Colonic mucosa (tissue), 4 donors: ENCODE measurements around the gene MRPL45. TPM values are rescaled to one million over a fixed set of nuclear protein-coding genes. Genes with fewer than 3 reads are reported as not detected.

Experiments
- DNase-seq: peaks from one replicate; pipeline ENCODE4 v3.0.0-alpha.2; 2020
- H3K27ac ChIP-seq: fragments of 200-600 bp; one replicate; pipeline ENCODE4 v1.8.0; 2021
- H3K27me3 ChIP-seq: fragments of 200-600 bp; one replicate; pipeline ENCODE4 v1.8.0; 2021
- H3K36me3 ChIP-seq: fragments of 200-600 bp; one replicate; pipeline ENCODE4 v1.8.0; 2021
- H3K4me1 ChIP-seq: fragments of 200-600 bp; one replicate; pipeline ENCODE4 v1.8.0; 2021; ENCODE audit warnings: mild to moderate bottlenecking
- H3K4me3 ChIP-seq: fragments of 200-600 bp; one replicate; pipeline ENCODE4 v1.8.0; 2021
- H3K9ac ChIP-seq, 2 donors: one replicate each; pipeline ENCODE4 v1.7.0; 2013; ENCODE audit warnings: control low read depth in 2 of 2, low read depth in 2 of 2, low read length in 2 of 2
- H3K9me3 ChIP-seq: fragments of 200-600 bp; one replicate; pipeline ENCODE4 v1.8.0; 2021
- intact Hi-C: fragments of 100-400 bp; cut with DNase I; formaldehyde crosslinking; loops from one replicate; pipeline ENCODE4 v1.14.1; 2022
- total RNA-seq, 2 donors: library from RNA; stranded (reverse); fragmentation: NEBNext Ultra II Directional in 1 of 2; extraction: Animal tissue kit (Norgen Biotek cat#: 25700) in 1 of 2; gene quantifications; one replicate each; pipeline ENCODE4 v1.2.1, GENCODE V29; 2021
- TF ChIP-seq, protein P1 (sequence below): fragments of 200-600 bp; IDR thresholded peaks from one replicate; pipeline ENCODE4 v1.8.0; 2022; ENCODE audit warnings: antibody characterized with exemption, mild to moderate bottlenecking
- donor health status: healthy.
- donor health status: DM: no; HTN: no; CAD: no.
- donor health status: DM: no; HTN: no; CAD: no.

Gene MRPL45
- total RNA-seq, 2 donors from 2014 or later: 34.1 to 42.4 TPM

DNA sequence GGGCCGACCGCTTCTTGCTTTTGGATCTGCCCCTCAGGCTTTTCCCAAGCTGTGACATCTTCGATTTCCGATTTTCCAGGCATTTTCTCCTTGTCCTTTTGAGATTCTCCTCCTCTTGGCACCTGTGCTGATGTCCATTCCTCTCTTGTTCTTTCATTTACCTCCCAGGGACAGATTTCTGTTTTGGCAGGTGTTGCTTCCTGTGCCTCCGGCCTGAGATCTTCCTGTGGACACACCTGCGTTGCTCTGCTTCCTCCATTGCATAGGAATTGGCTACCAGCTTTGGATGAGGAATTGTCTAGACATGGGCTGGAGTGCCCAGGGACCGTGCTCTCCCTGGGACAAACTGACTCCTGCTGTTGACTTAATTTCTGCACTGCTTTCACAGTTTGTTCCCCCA lies 31.7 kb downstream of the MRPL45 start:
- no peaks in the 10 kb centered on the region for H3K36me3 ChIP-seq
- intact Hi-C loops: no loop called here
- TF ChIP-seq, protein P1, sequence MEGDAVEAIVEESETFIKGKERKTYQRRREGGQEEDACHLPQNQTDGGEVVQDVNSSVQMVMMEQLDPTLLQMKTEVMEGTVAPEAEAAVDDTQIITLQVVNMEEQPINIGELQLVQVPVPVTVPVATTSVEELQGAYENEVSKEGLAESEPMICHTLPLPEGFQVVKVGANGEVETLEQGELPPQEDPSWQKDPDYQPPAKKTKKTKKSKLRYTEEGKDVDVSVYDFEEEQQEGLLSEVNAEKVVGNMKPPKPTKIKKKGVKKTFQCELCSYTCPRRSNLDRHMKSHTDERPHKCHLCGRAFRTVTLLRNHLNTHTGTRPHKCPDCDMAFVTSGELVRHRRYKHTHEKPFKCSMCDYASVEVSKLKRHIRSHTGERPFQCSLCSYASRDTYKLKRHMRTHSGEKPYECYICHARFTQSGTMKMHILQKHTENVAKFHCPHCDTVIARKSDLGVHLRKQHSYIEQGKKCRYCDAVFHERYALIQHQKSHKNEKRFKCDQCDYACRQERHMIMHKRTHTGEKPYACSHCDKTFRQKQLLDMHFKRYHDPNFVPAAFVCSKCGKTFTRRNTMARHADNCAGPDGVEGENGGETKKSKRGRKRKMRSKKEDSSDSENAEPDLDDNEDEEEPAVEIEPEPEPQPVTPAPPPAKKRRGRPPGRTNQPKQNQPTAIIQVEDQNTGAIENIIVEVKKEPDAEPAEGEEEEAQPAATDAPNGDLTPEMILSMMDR: no peak

DNA sequence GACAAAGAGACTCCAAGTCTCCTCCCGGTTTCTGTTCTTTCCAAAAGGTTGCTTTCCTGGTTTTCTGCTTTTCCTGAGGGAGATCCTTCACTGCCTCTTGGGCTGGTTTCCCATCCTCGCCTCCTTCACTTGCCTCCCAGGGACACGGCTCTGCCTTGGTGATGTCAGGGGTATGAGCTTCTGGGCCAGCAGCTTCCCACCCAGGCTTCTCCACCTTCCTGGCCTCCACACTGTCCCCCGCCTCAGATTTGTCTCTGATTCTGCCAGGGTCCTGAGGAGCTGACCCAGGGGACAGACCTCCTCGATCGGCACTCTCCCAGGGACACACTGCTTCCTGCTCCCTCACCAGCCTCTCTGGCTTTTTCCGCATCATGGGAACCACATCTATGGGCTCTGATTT lies 32.3 kb downstream of the MRPL45 start:
- Histone ChIP-seq H3K9me3 (no peaks in the 10 kb centered on the region), H3K27me3 (no peaks in the 10 kb centered on the region), H3K4me1 (no peaks in the 10 kb centered on the region), H3K27ac (no peak overlapping the region), H3K9ac (no peak overlapping the region), H3K36me3 (no peaks in the 10 kb centered on the region), H3K4me3 (no peak overlapping the region)
- TF ChIP-seq, protein P1: no peak
- no peak for DNase-seq
- intact Hi-C loops: no loop called here

More for the DNA sequence above, 31.7 kb downstream of the MRPL45 start:
- Histone ChIP-seq H3K27ac (no peak overlapping the region), H3K9me3 (no peaks in the 10 kb centered on the region), H3K27me3 (no peaks in the 10 kb centered on the region), H3K4me1 (no peaks in the 10 kb centered on the region), H3K4me3 (no peak overlapping the region), H3K9ac (no peak overlapping the region)
- DNase-seq: no peak

DNA sequence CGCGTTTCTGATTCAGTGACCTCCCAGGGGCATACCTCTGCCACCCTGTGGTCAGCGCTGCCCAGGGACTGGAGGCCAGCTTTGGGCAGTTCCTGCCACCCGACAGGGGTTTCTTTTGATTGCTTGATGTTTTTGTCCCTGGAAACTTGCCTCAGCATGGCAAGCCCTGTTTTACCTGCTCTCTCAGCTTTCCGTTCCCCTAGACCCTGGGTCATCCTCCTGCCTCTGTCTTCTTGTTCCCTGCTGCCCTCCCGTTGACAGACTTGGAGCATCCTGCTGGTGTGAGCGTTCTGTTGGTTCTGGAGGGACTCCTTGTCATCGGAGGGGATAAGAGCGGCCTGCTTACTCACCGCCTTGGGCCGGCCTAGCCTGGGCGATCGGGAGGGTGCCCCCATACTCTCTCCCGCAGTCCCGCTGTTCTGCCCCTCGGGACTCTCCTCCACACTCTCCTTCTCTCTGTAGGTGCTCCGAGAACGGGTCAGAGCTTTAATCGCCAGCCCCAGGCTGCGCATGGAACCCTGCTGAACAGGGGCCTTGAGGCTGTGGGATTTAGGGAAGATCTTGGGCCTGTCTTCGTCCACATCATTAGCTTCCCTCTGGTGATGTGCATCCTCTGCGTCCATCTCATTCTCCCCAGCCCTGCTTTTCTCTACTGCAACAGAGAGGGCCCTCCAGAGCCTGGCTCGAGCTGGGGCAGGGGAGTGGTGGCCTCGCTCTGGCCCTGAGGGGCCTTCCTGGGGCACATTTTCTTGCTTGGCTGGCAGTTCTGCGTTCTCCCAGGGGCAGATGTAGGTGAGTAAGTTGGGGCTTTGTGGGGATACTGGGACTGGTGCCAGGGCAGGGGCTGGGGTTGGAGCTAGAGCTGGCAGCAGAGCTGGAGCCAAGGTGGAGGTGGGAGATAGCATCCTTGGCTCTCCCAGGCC lies 33.1 kb downstream of the MRPL45 start:
- Histone ChIP-seq H3K9me3 (no peaks in the 10 kb centered on the region), H3K27ac (no peak overlapping the region), H3K4me3 (no peak overlapping the region), H3K4me1 (no peaks in the 10 kb centered on the region), H3K36me3 (no peaks in the 10 kb centered on the region), H3K27me3 (no peaks in the 10 kb centered on the region), H3K9ac (no peak overlapping the region)
- TF ChIP-seq, protein P1: no peak
- DNase-seq: no peak
- intact Hi-C loops: no loop called here

DNA sequence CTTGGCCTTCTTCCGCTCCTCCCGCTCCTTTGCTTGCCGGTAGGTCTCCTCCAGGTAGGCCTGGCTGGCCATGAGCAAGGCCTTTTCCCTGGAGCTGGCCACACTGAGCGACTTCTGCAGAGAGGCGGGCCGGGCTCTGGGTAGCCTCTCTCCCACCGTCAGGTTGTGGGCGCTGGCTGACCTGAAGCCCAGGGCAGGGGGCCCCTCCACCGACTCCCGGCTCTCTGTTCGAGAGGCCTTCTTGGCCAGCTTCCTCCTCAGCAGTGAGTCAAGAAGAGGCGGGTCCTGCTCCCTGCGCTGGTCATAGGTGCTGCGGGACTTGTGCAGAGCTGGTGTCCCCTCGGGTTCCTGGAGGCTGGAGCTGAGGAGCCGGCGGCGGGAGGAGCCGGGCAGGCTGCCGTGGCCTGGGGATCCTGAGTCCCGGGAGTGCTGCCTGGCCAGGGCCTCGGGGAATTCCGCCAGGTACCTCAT lies 34.0 kb downstream of the MRPL45 start:
- H3K9ac ChIP-seq: no peak overlapping the region
- no peaks in the 10 kb centered on the region for H3K4me1 ChIP-seq
- intact Hi-C loops: no loop called here
- no peak overlapping the region for H3K27ac ChIP-seq
- no peak for DNase-seq
- TF ChIP-seq, protein P1: no peak
- H3K36me3 ChIP-seq: no peaks in the 10 kb centered on the region
- H3K27me3 ChIP-seq: no peaks in the 10 kb centered on the region
- no peaks in the 10 kb centered on the region for H3K9me3 ChIP-seq
- H3K4me3 ChIP-seq: no peak overlapping the region

DNA sequence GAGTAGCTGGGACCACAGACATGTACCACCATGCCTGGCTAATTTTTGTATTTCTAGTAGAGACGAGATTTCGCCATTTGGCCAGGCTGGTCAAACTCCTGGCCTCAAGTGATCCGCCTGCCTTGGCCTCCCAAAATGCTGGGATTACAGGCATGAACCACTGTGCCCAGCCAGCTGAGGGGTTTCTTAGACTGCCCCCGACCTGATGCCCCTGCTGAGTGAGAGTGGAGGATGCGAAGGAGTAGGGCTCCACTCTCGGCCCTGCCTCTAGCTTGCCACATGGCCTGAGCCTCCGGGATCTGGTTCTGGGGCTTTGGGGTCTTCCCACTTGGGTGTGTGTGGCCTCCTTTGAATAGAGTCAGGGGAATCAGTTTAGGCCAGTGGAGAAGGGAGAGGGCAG lies 35.8 kb downstream of the MRPL45 start:
- Histone ChIP-seq H3K4me1 (no peaks in the 10 kb centered on the region), H3K27me3 (no peaks in the 10 kb centered on the region), H3K27ac (no peak overlapping the region), H3K4me3 (no peak overlapping the region), H3K9ac (no peak overlapping the region), H3K36me3 (no peaks in the 10 kb centered on the region), H3K9me3 (no peaks in the 10 kb centered on the region)
- no peak for DNase-seq
- intact Hi-C loops: no loop called here
- TF ChIP-seq, protein P1: no peak
